Activated CD4-positive, alpha-beta T cell treated with anti-CD3 and anti-CD28 coated beads for 36 hours (primary cell): Measurements from ENCODE around the gene EXTL1. TPM values are rescaled to one million over a fixed set of nuclear protein-coding genes. Genes with fewer than 3 reads are reported as not detected.

ENCODE experiments used
- ATAC-seq: fragments of 200-7000 bp; cut with Tn5 transposase; one replicate; pipeline ENCODE4 v1.10.0; 2021; ENCODE audit warnings: mild to moderate bottlenecking, moderate library complexity
- CTCF ChIA-PET: fragments of 350-600 bp; sonication (Branson Sonifier 250); formaldehyde crosslinking; loops from one replicate; lab custom pipeline; 2021; ENCODE audit warnings: antibody characterized with exemption; lab: Charles Lee
- POLR2A ChIA-PET: fragments of 350-600 bp; sonication (Branson Sonifier 250); formaldehyde crosslinking; loops from one replicate; lab custom pipeline; 2021; ENCODE audit warnings: antibody characterized with exemption, inconsistent platforms; lab: Charles Lee
- DNase-seq: peaks from one replicate; pipeline ENCODE4 v3.0.0-alpha.2; 2020
- H3K27ac Mint-ChIP-seq: one replicate; pipeline ENCODE4 v1.8.0; 2021; ENCODE audit warnings: mixed read lengths
- H3K27me3 Mint-ChIP-seq: one replicate; pipeline ENCODE4 v1.8.0; 2021; ENCODE audit warnings: mixed read lengths
- H3K36me3 Mint-ChIP-seq: one replicate; pipeline ENCODE4 v1.8.0; 2021; ENCODE audit warnings: low read depth, mixed read lengths
- H3K4me1 Mint-ChIP-seq: one replicate; pipeline ENCODE4 v1.8.0; 2021; ENCODE audit warnings: mixed read lengths
- H3K4me3 Mint-ChIP-seq: one replicate; pipeline ENCODE4 v1.8.0; 2021; ENCODE audit warnings: mild to moderate bottlenecking, moderate library complexity, mixed read lengths
- H3K9me3 Mint-ChIP-seq: one replicate; pipeline ENCODE4 v1.8.0; 2021; ENCODE audit warnings: low read depth, mixed read lengths
- intact Hi-C, 2 experiments: fragments of 100-400 bp; cut with DNase I in 1 of 2; cut with micrococcal nuclease in 1 of 2; formaldehyde crosslinking; loops; one replicate each; pipeline versions ENCODE4 v1.14.2 to v1.15.1; 2022 to 2024; cut with DNase I, micrococcal nuclease
- total RNA-seq, 2 experiments: library from RNA; stranded (reverse); gene quantifications; one replicate each; pipeline ENCODE4 v1.2.3, GENCODE V29; 2021

EXTL1 gene
- total RNA-seq, 2 experiments from 2014 or later, result not detected

GRCh38 chr1:26035203-26035958 is 13.8 kb downstream of the EXTL1 start:
- H3K27ac Mint-ChIP-seq, result peak overlapping the region; percentile 78
- ChIA-PET CTCF (interaction anchor here (0.7 to 2.4 kb wide), 27 partner anchors 8 to 412 kb away, joined by 3 to 20 read pairs (median 4); partner anchors contain the start of genes CEP85, PAFAH2, SLC30A2 and ZNF593), POLR2A (no interaction called here)
- H3K36me3 Mint-ChIP-seq, result no peaks in the 10 kb centered on the region
- ATAC-seq (peak; percentile 98), DNase-seq (peak; percentile 97)
- H3K9me3 Mint-ChIP-seq, result no peaks in the 10 kb centered on the region
- H3K4me3 Mint-ChIP-seq, result peak overlapping the region; percentile 80
- intact Hi-C loops, result loop anchor here (1.0 to 5.0 kb wide), 9 partner anchors 37 to 282 kb away; partner anchors contain the start of genes ZNF593 (in 2 of the 2), C1orf232 (in 1 of the 2), CD52 (in 1 of the 2) and CEP85 (in 1 of the 2)
- peaks cover 13% of the 10 kb centered on the region for H3K4me1 Mint-ChIP-seq
- H3K27me3 Mint-ChIP-seq, result peaks cover 6% of the 10 kb centered on the region

GRCh38 chr1:26035959-26036755 is 14.6 kb downstream of the EXTL1 start:
- H3K4me1 Mint-ChIP-seq, result peaks cover 13% of the 10 kb centered on the region
- ATAC-seq (peak; percentile 76), DNase-seq (peak; percentile 86)
- H3K4me3 Mint-ChIP-seq, result peak overlapping the region; percentile 80
- no peaks in the 10 kb centered on the region for H3K36me3 Mint-ChIP-seq
- ChIA-PET POLR2A (no interaction called here), CTCF (interaction anchor here (0.5 to 2.4 kb wide), 25 partner anchors 9 to 377 kb away, joined by 3 to 20 read pairs (median 4); partner anchors contain the start of genes CEP85, PAFAH2 and ZNF593)
- no peaks in the 10 kb centered on the region for H3K9me3 Mint-ChIP-seq
- intact Hi-C loops, result loop anchor here (1.0 to 5.0 kb wide), 11 partner anchors 38 to 281 kb away; partner anchors contain the start of genes ZNF593 (in 2 of the 2), C1orf232 (in 1 of the 2), CD52 (in 1 of the 2) and CEP85 (in 1 of the 2)
- peaks cover 6% of the 10 kb centered on the region for H3K27me3 Mint-ChIP-seq
- peak overlapping the region; percentile 78 for H3K27ac Mint-ChIP-seq

GRCh38 chr1:26036756-26037281 is 15.2 kb downstream of the EXTL1 start:
- ChIA-PET POLR2A (no interaction called here), CTCF (interaction anchor here (0.5 to 2.0 kb wide), 20 partner anchors 10 to 301 kb away, joined by 3 to 20 read pairs (median 4); partner anchors contain the start of genes CEP85, PAFAH2 and ZNF593)
- Mint-ChIP-seq H3K27me3 (peaks cover 6% of the 10 kb centered on the region), H3K4me3 (no peak overlapping the region), H3K36me3 (no peaks in the 10 kb centered on the region), H3K9me3 (no peaks in the 10 kb centered on the region), H3K4me1 (peaks cover 13% of the 10 kb centered on the region), H3K27ac (no peak overlapping the region)
- ATAC-seq (no peak), DNase-seq (no peak)
- intact Hi-C loops, result loop anchor here (1.0 to 5.0 kb wide), 5 partner anchors 108 to 280 kb away; partner anchors contain the start of genes C1orf232 (in 1 of the 2), CD52 (in 1 of the 2) and ZNF593 (in 1 of the 2)

- Mint-ChIP-seq H3K9me3 (no peaks in the 10 kb centered on the region), H3K27ac (no peak overlapping the region), H3K27me3 (peaks cover 6% of the 10 kb centered on the region), H3K36me3 (no peaks in the 10 kb centered on the region), H3K4me1 (peaks cover 13% of the 10 kb centered on the region), H3K4me3 (no peak overlapping the region)
- intact Hi-C loops, result loop anchor here (5.0 kb wide), 3 partner anchors 109 to 279 kb away; partner anchors contain the start of genes C1orf232 (in 1 of the 2), CD52 (in 1 of the 2) and ZNF593 (in 1 of the 2)
- ChIA-PET CTCF (interaction anchor here (0.7 to 0.9 kb wide), 3 partner anchors 126 to 290 kb away, joined by 3 to 5 read pairs (median 4); no protein-coding TSS in a partner anchor), POLR2A (no interaction called here)
- no peak for ATAC-seq
- DNase-seq, result no peak
Measured at GRCh38 chr1:26037904-26038303, 16.3 kb downstream of the EXTL1 start.

GRCh38 chr1:26038477-26038876 is 16.9 kb downstream of the EXTL1 start:
- Mint-ChIP-seq H3K9me3 (no peaks in the 10 kb centered on the region), H3K4me1 (peaks cover 13% of the 10 kb centered on the region), H3K27me3 (peaks cover 9% of the 10 kb centered on the region), H3K4me3 (no peak overlapping the region), H3K27ac (no peak overlapping the region), H3K36me3 (no peaks in the 10 kb centered on the region)
- ChIA-PET CTCF (interaction anchor here (0.8 to 0.9 kb wide), 2 partner anchors 125 to 289 kb away, joined by 4 to 5 read pairs; no protein-coding TSS in a partner anchor), POLR2A (no interaction called here)
- no peak for DNase-seq
- intact Hi-C loops, result loop anchor here (5.0 kb wide), 3 partner anchors 109 to 279 kb away; partner anchors contain the start of genes C1orf232 (in 1 of the 2), CD52 (in 1 of the 2) and ZNF593 (in 1 of the 2)
- ATAC-seq, result no peak

GRCh38 chr1:26038904-26039303 is 17.3 kb downstream of the EXTL1 start:
- H3K27me3 Mint-ChIP-seq, result peaks cover 13% of the 10 kb centered on the region
- H3K27ac Mint-ChIP-seq, result no peak overlapping the region
- DNase-seq (no peak), ATAC-seq (no peak)
- no peaks in the 10 kb centered on the region for H3K9me3 Mint-ChIP-seq
- H3K4me1 Mint-ChIP-seq, result peaks cover 13% of the 10 kb centered on the region
- intact Hi-C loops, result loop anchor here (5.0 kb wide), 3 partner anchors 108 to 278 kb away; partner anchors contain the start of genes C1orf232 (in 1 of the 2), CD52 (in 1 of the 2) and ZNF593 (in 1 of the 2)
- POLR2A ChIA-PET, result no interaction called here
- CTCF ChIA-PET, result interaction anchor here (0.6 to 0.9 kb wide), 2 partner anchors 18 to 125 kb away, joined by 3 to 5 read pairs; no protein-coding TSS in a partner anchor
- H3K36me3 Mint-ChIP-seq, result no peaks in the 10 kb centered on the region
- no peak overlapping the region for H3K4me3 Mint-ChIP-seq

- H3K36me3 Mint-ChIP-seq, result no peaks in the 10 kb centered on the region
- no peak overlapping the region for H3K27ac Mint-ChIP-seq
- ChIA-PET CTCF (interaction anchor here (1.1 to 1.4 kb wide), 2 partner anchors 146 to 192 kb away, joined by 3 to 4 read pairs; partner anchors contain the start of gene CEP85), POLR2A (interaction anchor here (0.6 to 0.7 kb wide), 2 partner anchors 149 to 195 kb away, joined by 9 to 13 read pairs; no protein-coding TSS in a partner anchor)
- H3K4me1 Mint-ChIP-seq, result peaks cover 4% of the 10 kb centered on the region
- DNase-seq (no peak), ATAC-seq (no peak)
- intact Hi-C loops, result no loop called here
- no peak overlapping the region for H3K4me3 Mint-ChIP-seq
- no peaks in the 10 kb centered on the region for H3K9me3 Mint-ChIP-seq
- peaks cover 21% of the 10 kb centered on the region for H3K27me3 Mint-ChIP-seq
Measured at GRCh38 chr1:26041401-26041800, 19.8 kb downstream of the EXTL1 start.

- ChIA-PET POLR2A (interaction anchor here (0.6 kb wide), 1 partner anchor 195 kb away, joined by 9 read pairs; no protein-coding TSS in a partner anchor), CTCF (interaction anchor here (0.8 to 1.4 kb wide), 3 partner anchors 146 to 211 kb away, joined by 3 to 4 read pairs (median 3); partner anchors contain the start of gene CEP85)
- DNase-seq, result no peak
- ATAC-seq, result no peak
- no peaks in the 10 kb centered on the region for H3K9me3 Mint-ChIP-seq
- peaks cover 2% of the 10 kb centered on the region for H3K4me1 Mint-ChIP-seq
- H3K4me3 Mint-ChIP-seq, result no peak overlapping the region
- H3K27me3 Mint-ChIP-seq, result peaks cover 25% of the 10 kb centered on the region
- H3K36me3 Mint-ChIP-seq, result no peaks in the 10 kb centered on the region
- no peak overlapping the region for H3K27ac Mint-ChIP-seq
- intact Hi-C loops, result no loop called here
Measured at GRCh38 chr1:26041978-26042377, 20.4 kb downstream of the EXTL1 start.

- Mint-ChIP-seq H3K9me3 (no peaks in the 10 kb centered on the region), H3K27me3 (peaks cover 37% of the 10 kb centered on the region), H3K36me3 (no peaks in the 10 kb centered on the region), H3K4me3 (no peak overlapping the region), H3K27ac (no peak overlapping the region), H3K4me1 (peaks cover 2% of the 10 kb centered on the region)
- DNase-seq, result no peak
- intact Hi-C loops, result no loop called here
- no peak for ATAC-seq
- CTCF ChIA-PET, result interaction anchor here (0.5 kb wide), 2 partner anchors 17 to 22 kb away, joined by 3 to 5 read pairs; partner anchors contain the start of gene EXTL1
- POLR2A ChIA-PET, result interaction anchor here (0.6 kb wide), 1 partner anchor 20 kb away, joined by 3 read pairs; no protein-coding TSS in a partner anchor
Measured at GRCh38 chr1:26043765-26044164, 22.2 kb downstream of the EXTL1 start.

- H3K4me3 Mint-ChIP-seq, result no peak overlapping the region
- peaks cover 2% of the 10 kb centered on the region for H3K4me1 Mint-ChIP-seq
- DNase-seq (no peak), ATAC-seq (no peak)
- intact Hi-C loops, result no loop called here
- CTCF ChIA-PET, result interaction anchor here (0.6 to 1.0 kb wide), 2 partner anchors 100 to 1185 kb away, joined by 3 to 4 read pairs; no protein-coding TSS in a partner anchor
- H3K27ac Mint-ChIP-seq, result no peak overlapping the region
- no peaks in the 10 kb centered on the region for H3K36me3 Mint-ChIP-seq
- POLR2A ChIA-PET, result no interaction called here
- peaks cover 42% of the 10 kb centered on the region for H3K27me3 Mint-ChIP-seq
- no peaks in the 10 kb centered on the region for H3K9me3 Mint-ChIP-seq
Measured at GRCh38 chr1:26044414-26044813, 22.8 kb downstream of the EXTL1 start.
